Measurements from ENCODE around the gene LDLRAD1.

- TF ChIP-seq CTCF (IDR thresholded peaks at IDR 0.05) (no peak), POLR2A (IDR thresholded peaks at IDR 0.05) (no peak)
Measured at GRCh38 chr1:54009406-54009805, 8.6 kb downstream of the LDLRAD1 start.

Data from testis (tissue), 2 donors.